IPS-15b (cell line): ENCODE results near the gene C1QTNF12.

Experiments
- H3K27me3 ChIP-seq: one replicate; pipeline ENCODE4 v1.6.1; 2013; ENCODE audit warnings: low read length; ENCODE audit not compliant: control insufficient read depth, insufficient read depth
- H3K36me3 ChIP-seq: one replicate; pipeline ENCODE4 v1.6.1; 2013; ENCODE audit warnings: low read length; ENCODE audit not compliant: control insufficient read depth, insufficient read depth
- H3K4me1 ChIP-seq: one replicate; pipeline ENCODE4 v1.6.1; 2013; ENCODE audit warnings: mild to moderate bottlenecking, low read length; ENCODE audit not compliant: control insufficient read depth, insufficient read depth
- H3K4me3 ChIP-seq: one replicate; pipeline ENCODE4 v1.5.1; 2013; ENCODE audit warnings: low read depth, low read length
- H3K9ac ChIP-seq: one replicate; pipeline ENCODE4 v1.6.1; 2013; ENCODE audit warnings: low read depth, mild to moderate bottlenecking, low read length
- H3K9me3 ChIP-seq: one replicate; pipeline ENCODE4 v1.6.1; 2013; ENCODE audit warnings: mild to moderate bottlenecking, low read length; ENCODE audit not compliant: control insufficient read depth, insufficient read depth

The C1QTNF12 gene

GRCh38 chr1:1235016-1235744 lies 11.3 kb downstream of the C1QTNF12 start:
- Histone ChIP-seq H3K9me3 (no peaks in the 10 kb centered on the region), H3K36me3 (peaks cover 5% of the 10 kb centered on the region), H3K4me1 (no peaks in the 10 kb centered on the region), H3K4me3 (no peak overlapping the region), H3K9ac (no peak overlapping the region), H3K27me3 (no peaks in the 10 kb centered on the region)

- no peak overlapping the region for H3K4me3 ChIP-seq
Observed at GRCh38 chr1:1234180-1234808, 12.2 kb downstream of the C1QTNF12 start.

GRCh38 chr1:1233567-1233892 lies 13.0 kb downstream of the C1QTNF12 start:
- no peaks in the 10 kb centered on the region for H3K4me1 ChIP-seq
- H3K36me3 ChIP-seq: peaks cover 7% of the 10 kb centered on the region
- H3K9me3 ChIP-seq: no peaks in the 10 kb centered on the region
- no peak overlapping the region for H3K4me3 ChIP-seq
- H3K9ac ChIP-seq: no peak overlapping the region
- H3K27me3 ChIP-seq: no peaks in the 10 kb centered on the region

More at GRCh38 chr1:1234180-1234808, 12.2 kb downstream of the C1QTNF12 start:
- no peak overlapping the region for H3K9ac ChIP-seq
- no peaks in the 10 kb centered on the region for H3K4me1 ChIP-seq
- no peaks in the 10 kb centered on the region for H3K27me3 ChIP-seq
- peaks cover 7% of the 10 kb centered on the region for H3K36me3 ChIP-seq
- no peaks in the 10 kb centered on the region for H3K9me3 ChIP-seq

DNA sequence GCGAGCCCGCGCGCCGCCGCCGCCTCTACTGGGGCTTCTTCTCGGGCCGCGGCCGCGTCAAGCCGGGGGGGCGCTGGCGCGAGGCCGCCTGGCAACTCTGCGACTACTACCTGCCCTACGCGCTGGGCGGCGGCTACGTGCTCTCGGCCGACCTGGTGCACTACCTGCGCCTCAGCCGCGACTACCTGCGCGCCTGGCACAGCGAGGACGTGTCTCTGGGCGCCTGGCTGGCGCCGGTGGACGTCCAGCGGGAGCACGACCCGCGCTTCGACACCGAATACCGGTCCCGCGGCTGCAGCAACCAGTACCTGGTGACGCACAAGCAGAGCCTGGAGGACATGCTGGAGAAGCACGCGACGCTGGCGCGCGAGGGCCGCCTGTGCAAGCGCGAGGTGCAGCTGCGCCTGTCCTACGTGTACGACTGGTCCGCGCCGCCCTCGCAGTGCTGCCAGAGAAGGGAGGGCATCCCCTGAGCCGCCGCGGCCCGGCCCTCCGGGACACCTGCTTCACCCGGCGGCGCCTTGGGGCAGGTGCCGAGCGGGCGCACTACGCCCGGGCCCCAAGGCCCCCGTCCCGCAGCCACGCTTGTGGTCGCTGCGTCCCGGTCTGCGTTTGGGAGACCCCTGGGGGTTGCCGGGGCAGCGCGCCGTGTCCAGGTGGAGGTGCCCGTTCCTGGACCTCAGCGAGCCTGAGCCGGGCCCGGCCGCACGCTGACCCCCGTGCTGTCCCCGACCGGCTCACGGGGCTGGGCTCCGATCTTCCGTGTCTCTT lies 13.5 kb downstream of the C1QTNF12 start:
- Histone ChIP-seq H3K27me3 (no peaks in the 10 kb centered on the region), H3K9me3 (no peaks in the 10 kb centered on the region), H3K4me1 (no peaks in the 10 kb centered on the region), H3K36me3 (peaks cover 10% of the 10 kb centered on the region), H3K4me3 (peak overlapping the region; percentile 37), H3K9ac (no peak overlapping the region)

GRCh38 chr1:1232208-1232795 lies 14.2 kb downstream of the C1QTNF12 start, which contains the start of gene B3GALT6:
Gene B3GALT6 (plus strand): TSS chr1:1232237. CDS start chr1:1232279, 42 bp downstream.
- Histone ChIP-seq H3K27me3 (no peaks in the 10 kb centered on the region), H3K4me1 (no peaks in the 10 kb centered on the region), H3K36me3 (peaks cover 16% of the 10 kb centered on the region), H3K9ac (peak within 1 kb of the TSS; percentile 67), H3K4me3 (peak within 1 kb of the TSS; percentile 57), H3K9me3 (no peaks in the 10 kb centered on the region)

DNA sequence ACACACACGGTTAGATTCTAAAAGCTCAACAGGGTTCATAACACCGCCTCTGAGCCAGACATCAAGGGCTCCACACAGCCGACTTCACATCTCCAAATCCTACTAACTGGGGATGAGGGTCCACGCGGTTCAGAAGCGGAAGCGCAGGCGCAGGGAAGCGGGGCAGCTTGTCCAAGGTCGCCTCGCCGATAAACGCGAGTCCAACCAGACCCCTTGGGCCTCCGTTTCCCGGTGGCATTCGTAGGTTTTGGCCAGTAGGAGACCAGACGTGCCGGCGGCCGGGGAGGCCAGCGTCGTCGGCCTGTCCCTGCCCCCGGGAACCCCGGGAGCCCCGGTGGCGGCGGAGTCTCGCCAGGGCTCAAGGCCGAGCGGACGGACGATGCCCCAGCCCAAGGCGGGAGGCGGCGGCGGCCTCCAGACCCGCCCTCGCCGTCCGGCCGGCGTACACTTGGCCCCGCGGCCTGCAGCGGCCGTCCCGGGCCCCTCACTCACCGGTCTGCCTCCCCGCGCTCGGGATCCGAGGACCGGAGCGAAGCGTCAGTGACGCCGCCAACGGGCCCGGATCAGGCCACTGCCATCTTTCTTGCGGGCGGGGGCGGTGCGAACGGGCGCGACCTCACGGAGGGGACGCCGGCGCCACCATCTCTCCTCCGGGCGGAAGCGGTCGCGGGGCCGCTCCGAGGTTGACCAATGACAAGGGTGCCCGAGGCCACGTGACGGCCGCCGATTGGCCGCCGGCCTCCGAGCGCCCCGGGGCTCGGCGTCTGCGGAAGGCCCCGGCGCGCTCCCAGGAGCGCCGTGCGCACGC lies 14.9 kb downstream of the C1QTNF12 start, which contains the start of gene SDF4:
SDF4 (minus strand) TSS at position 602 of the 808 bp plus-strand sequence. CDS start 3,229 bp downstream, outside the sequence.
- peak within 1 kb of the TSS; percentile 57 for H3K4me3 ChIP-seq
- H3K4me1 ChIP-seq: no peaks in the 10 kb centered on the region
- H3K9me3 ChIP-seq: no peaks in the 10 kb centered on the region
- H3K36me3 ChIP-seq: peaks cover 16% of the 10 kb centered on the region
- peak within 1 kb of the TSS; percentile 67 for H3K9ac ChIP-seq
- no peaks in the 10 kb centered on the region for H3K27me3 ChIP-seq

GRCh38 chr1:1230656-1231399 lies 15.7 kb downstream of the C1QTNF12 start:
- peaks cover 16% of the 10 kb centered on the region for H3K36me3 ChIP-seq
- H3K4me1 ChIP-seq: no peaks in the 10 kb centered on the region

DNA sequence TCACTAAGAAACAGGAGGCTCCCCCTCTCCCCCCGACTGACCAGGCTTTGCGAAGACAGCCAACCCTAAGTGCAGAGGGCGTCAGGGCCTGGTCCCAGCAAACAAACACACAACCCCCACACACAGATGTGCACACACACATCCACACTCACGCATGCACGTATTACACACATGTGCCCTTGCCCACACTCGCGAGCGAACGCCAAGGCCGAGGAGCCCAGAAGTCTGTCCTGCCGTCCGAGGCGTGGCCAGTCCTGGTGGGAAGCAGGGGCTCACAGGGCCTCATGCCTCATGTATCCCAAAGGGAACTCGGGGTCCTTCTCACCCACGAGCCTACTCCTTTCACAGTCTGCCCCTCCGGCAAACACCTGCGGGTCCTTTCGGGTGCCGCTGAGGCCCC lies 16.8 kb downstream of the C1QTNF12 start:
- Histone ChIP-seq H3K36me3 (peaks cover 14% of the 10 kb centered on the region), H3K4me3 (no peak overlapping the region), H3K9me3 (no peaks in the 10 kb centered on the region), H3K27me3 (no peaks in the 10 kb centered on the region), H3K4me1 (no peaks in the 10 kb centered on the region), H3K9ac (no peak overlapping the region)

More at GRCh38 chr1:1230656-1231399, 15.7 kb downstream of the C1QTNF12 start:
- Histone ChIP-seq H3K9ac (peak overlapping the region; percentile 67), H3K27me3 (no peaks in the 10 kb centered on the region), H3K9me3 (no peaks in the 10 kb centered on the region), H3K4me3 (peak overlapping the region; percentile 57)

GRCh38 chr1:1228596-1229321 lies 17.8 kb downstream of the C1QTNF12 start:
- no peaks in the 10 kb centered on the region for H3K9me3 ChIP-seq
- H3K4me1 ChIP-seq: no peaks in the 10 kb centered on the region
- no peaks in the 10 kb centered on the region for H3K27me3 ChIP-seq
- H3K36me3 ChIP-seq: peaks cover 11% of the 10 kb centered on the region
- no peak overlapping the region for H3K9ac ChIP-seq
- H3K4me3 ChIP-seq: no peak overlapping the region

GRCh38 chr1:1228187-1228586 lies 18.3 kb downstream of the C1QTNF12 start:
- peaks cover 13% of the 10 kb centered on the region for H3K36me3 ChIP-seq

More at GRCh38 chr1:1228187-1228586, 18.3 kb downstream of the C1QTNF12 start:
- no peaks in the 10 kb centered on the region for H3K27me3 ChIP-seq
- H3K9me3 ChIP-seq: no peaks in the 10 kb centered on the region
- H3K4me1 ChIP-seq: no peaks in the 10 kb centered on the region
- no peak overlapping the region for H3K4me3 ChIP-seq
- no peak overlapping the region for H3K9ac ChIP-seq
